ENCODE data around the gene PI4KB. TPM values are rescaled to one million over a fixed set of nuclear protein-coding genes. Genes with fewer than 3 reads are reported as not detected.

PI4KB gene
- total and polyA plus RNA-seq, 4 donors: 25.0 to 65.2 (median 45.3) TPM

DNA sequence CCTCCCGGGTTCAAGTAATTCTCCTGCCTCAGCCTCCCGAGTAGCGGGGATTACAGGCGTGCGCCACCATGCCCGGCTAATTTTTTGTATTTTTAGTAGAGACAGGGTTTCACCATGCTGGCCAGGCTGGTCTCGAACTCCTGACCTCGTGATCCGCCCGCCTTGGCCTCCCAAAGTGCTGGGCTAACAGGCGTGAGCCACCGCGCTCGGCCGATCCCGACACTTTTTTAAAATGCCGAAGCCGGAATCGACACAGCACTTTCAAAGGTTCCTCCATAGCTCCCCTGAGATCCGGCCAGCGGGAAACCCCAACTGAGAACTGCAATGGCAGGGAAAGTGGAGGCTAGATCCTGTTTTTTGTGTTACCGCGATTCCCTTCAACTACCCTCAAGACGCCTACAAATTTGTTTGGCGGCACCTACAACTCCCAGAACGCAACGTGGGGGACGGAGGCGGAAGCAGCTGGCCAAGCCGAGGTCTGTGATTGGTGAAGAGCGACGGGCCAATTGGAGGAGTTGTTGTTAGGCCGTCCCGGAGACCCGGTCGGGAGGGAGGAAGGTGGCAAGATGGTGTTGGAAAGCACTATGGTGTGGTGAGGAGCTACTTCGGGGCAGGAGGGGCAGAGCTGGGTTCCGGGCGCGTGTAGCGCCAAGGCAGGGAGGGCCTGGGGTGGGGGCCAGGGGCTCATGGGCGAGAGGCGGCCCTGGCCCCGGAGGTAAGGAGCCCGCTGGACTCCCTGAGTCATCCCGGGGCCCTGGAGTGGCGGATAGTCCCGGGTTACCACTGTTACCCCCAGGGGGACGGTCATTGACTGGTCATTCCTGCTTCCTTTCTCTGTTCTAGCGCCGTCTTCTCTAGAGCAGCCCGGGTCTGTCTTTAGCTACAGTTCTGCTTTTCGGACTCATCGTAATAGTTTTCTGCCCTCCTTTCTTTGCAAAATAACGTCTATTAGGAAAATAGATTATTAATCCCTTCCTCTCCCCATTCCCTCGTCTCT is 72.7 kb downstream of the PI4KB start, which contains the start of gene PSMD4:
Gene PSMD4 (plus strand): TSS at position 518 of the 997 bp plus-strand sequence. CDS start 49 bp downstream, at position 567.
- Histone ChIP-seq H3K4me1 (ENCODE audit: control insufficient read depth in 5 of 5, insufficient read depth in 5 of 5, low read length in 5 of 5) (peaks cover 0 to 11% (median 9%) of the 10 kb centered on the region in 5 donors), H3K9ac (ENCODE audit: insufficient read depth in 1 of 2, low read length in 2 of 2) (peak within 1 kb of the TSS; percentile 50 to 86), H3K9me3 (ENCODE audit: control insufficient read depth in 4 of 4, insufficient read depth in 3 of 4, low read length in 3 of 4) (no peaks in the 10 kb centered on the region), H3K4me3 (peak within 1 kb of the TSS; percentile 60), H3K27me3 (ENCODE audit: control insufficient read depth in 3 of 3, insufficient read depth in 3 of 3, low read length in 2 of 3) (no peaks in the 10 kb centered on the region), H3K36me3 (ENCODE audit: control insufficient read depth in 4 of 4, insufficient read depth in 4 of 4, low read length in 4 of 4) (peaks cover 0 to 5% (median 1%) of the 10 kb centered on the region in 4 donors), H3K27ac (ENCODE audit: low read depth in 1 of 2, low read length in 1 of 2) (peak within 1 kb of the TSS; percentile 89 to 95)
- DNase-seq: peak; percentile 97 to 99 (median 98)
- TF ChIP-seq CTCF (IDR thresholded peaks at IDR 0.05; ENCODE audit: control extremely low read depth, extremely low read depth): no peak
- WGBS, 2 donors: 7 to 9% methylated on average over 55 to 56 of the region's 56 CpGs
- peak; percentile 98 for ATAC-seq (ENCODE audit: insufficient read depth, low FRiP score)

- no peak overlapping the region for H3K4me3 ChIP-seq
- TF ChIP-seq CTCF (IDR thresholded peaks at IDR 0.05; ENCODE audit: control extremely low read depth, extremely low read depth): peak; percentile 74
- peaks cover 0 to 10% (median 8%) of the 10 kb centered on the region in 5 donors for H3K4me1 ChIP-seq (ENCODE audit: control insufficient read depth in 5 of 5, insufficient read depth in 5 of 5, low read length in 5 of 5)
- H3K36me3 ChIP-seq (ENCODE audit: control insufficient read depth in 4 of 4, insufficient read depth in 4 of 4, low read length in 4 of 4): peaks cover 0 to 19% (median 17%) of the 10 kb centered on the region in 4 donors
- H3K27ac ChIP-seq (ENCODE audit: low read depth in 1 of 2, low read length in 1 of 2): no peak overlapping the region
- H3K27me3 ChIP-seq (ENCODE audit: control insufficient read depth in 3 of 3, insufficient read depth in 3 of 3, low read length in 2 of 3): no peaks in the 10 kb centered on the region
- WGBS, 2 donors: 66 to 71% methylated on average over 16 of the region's 16 CpGs
- DNase-seq (peak; percentile 58 to 81 (median 76)), ATAC-seq (ENCODE audit: insufficient read depth, low FRiP score) (no peak)
- no peak overlapping the region for H3K9ac ChIP-seq (ENCODE audit: insufficient read depth in 1 of 2, low read length in 2 of 2)
- no peaks in the 10 kb centered on the region for H3K9me3 ChIP-seq (ENCODE audit: control insufficient read depth in 4 of 4, insufficient read depth in 3 of 4, low read length in 3 of 4)
Measured at GRCh38 chr1:151251656-151252470, 75.4 kb downstream of the PI4KB start.

- H3K36me3 ChIP-seq (ENCODE audit: control insufficient read depth in 4 of 4, insufficient read depth in 4 of 4, low read length in 4 of 4): peaks cover 19 to 51% (median 42%) of the 10 kb centered on the region in 4 donors
- WGBS, 2 donors: 85 to 91% methylated on average over 2 of the region's 2 CpGs
Measured at GRCh38 chr1:151246786-151247185, 80.4 kb downstream of the PI4KB start.

More at GRCh38 chr1:151246786-151247185, 80.4 kb downstream of the PI4KB start:
- H3K27me3 ChIP-seq (ENCODE audit: control insufficient read depth in 3 of 3, insufficient read depth in 3 of 3, low read length in 2 of 3): no peaks in the 10 kb centered on the region
- ATAC-seq (ENCODE audit: insufficient read depth, low FRiP score) (no peak), DNase-seq (no peak)
- H3K27ac ChIP-seq (ENCODE audit: low read depth in 1 of 2, low read length in 1 of 2): no peak overlapping the region
- no peaks in the 10 kb centered on the region for H3K9me3 ChIP-seq (ENCODE audit: control insufficient read depth in 4 of 4, insufficient read depth in 3 of 4, low read length in 3 of 4)
- no peak for TF ChIP-seq CTCF (IDR thresholded peaks at IDR 0.05; ENCODE audit: control extremely low read depth, extremely low read depth)
- no peaks in the 10 kb centered on the region for H3K4me1 ChIP-seq (ENCODE audit: control insufficient read depth in 5 of 5, insufficient read depth in 5 of 5, low read length in 5 of 5)
- H3K4me3 ChIP-seq: no peak overlapping the region
- H3K9ac ChIP-seq (ENCODE audit: insufficient read depth in 1 of 2, low read length in 2 of 2): no peak overlapping the region

Data from lung (tissue), 12 donors.